ENCODE measurements around the gene PPM1E.
"Not testable (repeated sequence)": the region's sequence is repeated elsewhere in the genome, so short reads cannot be mapped to it uniquely, and the experiment has no call there.

PPM1E gene

DNA sequence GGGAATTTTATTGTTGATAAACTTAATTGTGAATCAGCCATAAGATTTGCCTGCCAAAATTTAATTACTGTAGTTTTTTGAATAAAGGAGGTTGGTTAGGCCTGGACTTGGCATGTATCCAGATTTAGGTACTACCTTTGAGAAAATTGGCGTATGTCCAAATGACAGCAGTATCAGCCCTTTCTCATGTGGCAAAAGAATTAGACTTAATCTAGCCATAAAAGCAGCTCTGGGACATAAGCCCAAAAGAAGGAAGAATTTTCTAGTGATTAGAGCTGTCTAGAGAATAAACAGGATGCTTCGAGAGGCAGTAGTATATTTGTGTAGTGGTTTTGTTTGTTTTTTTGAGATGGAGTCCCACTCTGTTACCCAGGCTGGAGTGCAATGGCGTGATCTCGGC lies 27.7 kb downstream of the PPM1E start:
- peak; percentile 22 for DNase-seq

DNA sequence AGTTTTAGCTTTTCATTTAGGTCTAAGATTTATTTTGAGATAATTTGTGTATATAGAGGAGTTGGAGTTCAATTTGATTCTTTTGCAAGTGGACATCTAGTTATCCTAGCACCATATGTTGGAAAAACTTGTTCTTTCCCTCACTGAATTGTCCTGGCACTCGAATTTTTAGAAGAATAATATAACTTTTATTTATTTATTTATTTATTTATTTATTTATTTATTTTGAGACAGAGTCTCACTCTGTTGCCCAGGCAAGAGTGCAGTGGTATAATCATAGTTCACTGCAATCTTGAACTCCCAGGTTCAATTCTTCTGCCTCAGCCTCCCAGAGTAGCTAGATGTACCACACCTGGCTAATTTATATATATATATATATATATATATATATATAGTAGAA lies 29.4 kb downstream of the PPM1E start:
- DNase-seq: no peak

DNA sequence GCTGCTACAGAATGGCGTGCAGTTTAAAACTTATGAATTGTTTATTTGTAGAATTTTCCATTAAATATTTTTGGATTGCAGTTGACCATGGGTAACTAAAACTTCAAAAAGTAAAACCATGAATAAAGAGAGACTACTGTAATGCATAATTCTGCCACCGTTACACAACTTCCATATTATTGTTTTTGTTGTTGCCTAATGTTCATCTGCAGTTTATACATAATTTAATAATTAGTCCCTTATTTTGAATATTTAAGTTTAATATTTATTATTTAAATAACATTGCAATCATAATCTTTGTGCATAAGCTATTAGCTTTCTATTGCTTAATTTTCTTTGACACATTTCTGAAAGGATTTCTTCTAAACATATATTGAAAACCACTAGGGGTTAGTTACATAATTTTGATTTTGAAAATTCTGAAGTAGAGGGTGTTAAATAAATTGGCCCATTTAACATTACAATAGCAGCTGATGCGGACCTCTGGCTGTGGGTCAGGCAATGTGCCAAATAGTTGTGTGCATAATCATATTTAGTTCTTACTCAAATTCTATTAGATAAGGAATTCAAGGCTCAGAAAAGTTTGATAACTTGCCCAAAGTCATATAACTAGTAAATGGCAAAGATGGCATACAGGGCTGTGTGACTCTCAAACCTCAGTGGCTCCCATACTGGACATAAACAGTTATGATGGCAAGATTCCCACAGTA lies 31.1 kb downstream of the PPM1E start:
- no peak for DNase-seq

DNA sequence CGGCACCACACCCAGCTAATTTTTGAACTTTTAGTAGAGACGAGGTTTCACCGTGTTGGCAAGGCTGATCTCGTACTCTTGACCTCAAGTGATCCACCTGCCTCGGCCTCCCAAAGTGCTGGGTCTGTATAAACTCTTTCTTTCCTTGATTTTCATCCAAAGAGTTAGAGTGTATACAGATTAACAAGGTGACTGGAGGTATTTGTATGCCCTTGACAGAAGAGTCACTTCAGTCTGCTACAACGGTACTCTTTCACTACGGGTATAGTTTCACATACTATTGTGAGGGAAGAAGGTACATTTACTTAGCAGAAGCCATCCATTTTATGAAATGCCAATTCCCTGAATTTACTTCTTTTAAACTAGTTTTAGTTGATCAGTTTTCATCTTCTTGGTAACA lies 32.5 kb downstream of the PPM1E start:
- DNase-seq: no peak

DNA sequence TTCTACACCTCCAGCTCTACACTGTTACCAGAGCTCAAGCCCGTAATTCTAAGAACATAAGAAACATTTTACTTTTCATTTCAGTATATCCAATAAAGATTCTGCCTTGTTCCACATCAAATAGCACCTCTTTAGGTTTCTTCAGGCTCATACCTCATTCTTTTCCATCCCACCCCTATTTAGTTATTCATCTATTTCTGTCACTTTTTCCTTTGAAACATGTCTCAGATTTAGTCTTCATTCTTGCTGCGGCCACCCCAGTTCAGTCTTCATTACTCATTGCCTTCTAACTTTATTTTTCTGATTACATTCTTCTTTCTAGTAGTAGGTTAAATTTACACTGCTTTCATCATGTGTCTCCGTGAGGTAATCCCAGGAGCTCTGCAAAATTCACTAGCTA lies 33.5 kb downstream of the PPM1E start:
- no peak for DNase-seq

DNA sequence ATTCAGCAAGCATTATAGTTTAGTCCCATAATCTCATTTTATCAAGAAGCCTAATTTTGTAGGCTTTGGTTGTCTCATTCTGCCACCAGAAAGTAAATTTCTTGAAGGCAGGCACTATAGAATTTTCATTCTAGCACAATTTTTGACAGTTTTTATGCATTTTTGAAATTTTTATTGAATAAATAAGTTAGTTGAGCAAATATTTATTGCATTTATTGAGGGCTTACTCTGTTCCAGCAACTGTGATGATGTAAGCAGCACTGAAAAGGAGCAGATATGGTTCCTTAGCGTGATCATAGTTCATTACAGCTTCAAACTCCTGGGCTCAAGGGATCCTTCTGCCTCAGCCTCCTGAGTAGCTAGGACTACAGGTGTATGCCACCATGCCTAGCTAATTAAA lies 34.2 kb downstream of the PPM1E start:
- no peak for DNase-seq

DNA sequence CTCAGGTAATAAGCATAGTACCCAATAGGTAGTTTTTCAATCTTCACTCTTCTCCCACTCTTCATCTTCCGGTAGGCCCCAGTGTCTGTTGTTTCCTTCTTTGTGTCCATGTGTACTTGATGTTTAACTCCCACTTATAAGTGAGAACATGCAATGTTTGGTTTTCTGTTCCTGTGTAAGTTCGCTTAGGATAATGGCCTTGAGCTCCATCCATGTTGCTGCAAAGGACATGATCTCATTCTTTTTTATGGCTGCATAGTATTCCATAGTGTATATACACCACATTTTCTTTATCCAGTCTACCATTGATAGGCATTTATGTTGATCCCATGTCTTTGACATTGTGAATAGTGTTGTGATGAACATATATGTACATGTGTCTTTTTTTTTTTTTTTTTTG lies 38.9 kb downstream of the PPM1E start:
- DNase-seq: not testable (repeated sequence)

DNA sequence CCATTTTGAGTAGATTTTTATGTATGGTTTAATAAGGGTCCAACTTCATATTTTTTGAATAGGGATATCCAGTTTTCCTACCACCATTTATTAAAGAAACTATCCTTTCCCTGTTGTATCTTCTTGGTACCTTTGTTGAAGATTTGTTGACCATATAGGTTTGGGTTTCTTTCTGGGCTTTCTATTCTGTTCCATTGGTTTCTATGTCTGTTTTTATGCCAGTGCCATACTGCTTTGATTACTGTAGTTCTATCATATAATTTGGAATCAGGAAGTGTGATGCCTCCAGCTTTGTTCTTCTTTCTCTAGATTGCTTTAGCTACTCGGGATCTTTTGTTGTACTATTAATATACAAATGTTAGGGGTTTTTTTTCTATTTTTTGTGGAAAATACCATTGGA lies 46.5 kb downstream of the PPM1E start:
- no peak for DNase-seq

DNA sequence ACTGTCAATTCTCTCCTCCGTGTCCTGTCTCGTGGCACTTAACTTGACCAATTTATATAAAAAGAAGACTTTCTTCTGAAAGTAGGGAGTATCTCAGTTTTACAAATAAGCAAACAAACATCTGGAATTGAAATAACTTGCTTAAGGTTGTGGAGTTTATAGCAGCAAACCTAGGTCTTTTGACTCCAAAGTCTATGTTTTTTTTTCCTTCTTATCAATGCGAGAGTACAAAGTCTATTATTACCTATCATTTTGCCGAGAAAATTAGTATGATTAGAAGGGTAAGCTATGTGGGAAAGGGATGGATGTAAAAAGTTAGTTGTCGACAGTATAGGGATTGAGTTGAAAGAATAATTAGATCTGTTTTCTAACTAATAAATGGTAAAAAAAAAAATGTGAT lies 50.4 kb downstream of the PPM1E start:
- no peak for DNase-seq

DNA sequence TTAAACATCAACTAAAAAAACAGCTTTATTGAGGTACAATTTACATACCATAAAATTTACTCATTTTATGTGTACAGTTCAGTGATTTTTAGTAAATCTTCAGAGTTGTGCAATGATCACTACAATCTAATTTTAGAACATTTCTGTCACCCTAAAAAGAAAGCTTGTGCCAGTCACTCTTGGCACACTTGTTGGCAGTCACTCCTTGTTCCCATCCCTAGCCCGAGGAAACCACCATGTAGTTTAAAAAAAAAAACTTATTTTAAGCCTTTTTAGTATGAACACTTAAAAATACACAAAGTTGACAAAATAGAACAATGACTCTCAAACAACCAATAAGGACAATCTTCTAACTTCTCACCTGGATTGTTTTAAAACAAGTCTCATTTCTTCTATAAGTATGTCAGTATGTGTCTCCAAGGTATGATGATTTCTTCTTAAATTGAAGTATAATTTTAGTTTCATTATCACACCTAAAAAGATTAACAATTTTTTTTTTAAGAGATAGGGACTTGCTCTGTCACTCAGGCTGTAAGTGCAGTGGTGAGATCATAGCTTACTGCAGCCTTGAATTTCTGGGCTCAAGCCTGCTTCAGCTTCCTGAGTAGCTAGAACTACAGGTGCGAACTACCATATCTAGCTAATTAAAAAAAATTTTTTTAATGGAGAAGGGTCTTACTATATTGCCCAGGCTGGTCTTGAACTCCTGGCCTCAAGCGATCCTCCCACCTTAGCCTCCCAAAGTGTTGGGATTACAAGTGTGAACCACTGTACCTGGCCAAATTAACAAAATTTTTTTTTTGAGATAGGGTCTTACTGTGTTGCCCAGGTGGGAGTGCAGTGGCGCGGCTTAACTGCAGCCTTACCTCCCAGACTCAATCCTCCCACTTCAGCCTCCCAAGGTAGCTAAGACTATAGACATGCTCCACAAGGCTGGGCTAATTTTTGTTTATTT lies 53.2 kb downstream of the PPM1E start:
- DNase-seq: no peak

DNA sequence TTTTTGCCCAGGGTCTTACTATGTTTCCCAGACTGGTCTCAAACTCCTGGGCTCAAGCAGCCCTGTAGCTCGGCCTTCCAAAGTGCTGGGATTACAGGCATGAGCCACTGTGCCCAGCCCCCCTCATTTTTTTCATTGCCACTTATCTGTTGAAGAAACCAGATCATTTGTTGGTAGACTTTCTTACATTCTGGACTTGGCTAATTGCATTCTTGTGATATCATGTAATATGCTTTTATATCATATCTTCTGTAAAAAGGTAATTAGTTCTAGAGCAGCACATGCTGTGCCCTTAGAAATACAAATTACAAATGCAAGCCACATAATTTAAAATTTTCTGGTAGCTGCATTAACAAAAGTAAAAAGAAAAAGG lies 53.9 kb downstream of the PPM1E start:
- no peak for DNase-seq

DNA sequence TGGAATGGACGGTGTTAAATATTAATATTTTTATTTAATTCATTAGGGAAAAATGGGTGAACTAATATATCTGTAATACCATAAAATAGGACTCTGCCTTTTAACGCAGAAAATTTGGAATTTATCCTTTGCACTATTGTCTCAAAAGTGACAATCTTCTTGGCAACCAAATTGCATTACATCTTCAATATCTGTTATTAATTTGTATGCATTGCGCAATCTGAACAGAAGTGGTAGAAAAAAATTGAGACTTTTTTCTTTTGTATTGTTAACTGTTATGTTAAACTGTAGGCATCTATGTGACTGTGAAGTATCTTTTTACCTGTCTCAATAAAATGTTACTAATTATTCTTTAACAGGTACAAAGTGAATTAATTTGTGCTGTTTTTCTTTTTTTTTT lies 55.6 kb downstream of the PPM1E start:
- no peak for DNase-seq

DNA sequence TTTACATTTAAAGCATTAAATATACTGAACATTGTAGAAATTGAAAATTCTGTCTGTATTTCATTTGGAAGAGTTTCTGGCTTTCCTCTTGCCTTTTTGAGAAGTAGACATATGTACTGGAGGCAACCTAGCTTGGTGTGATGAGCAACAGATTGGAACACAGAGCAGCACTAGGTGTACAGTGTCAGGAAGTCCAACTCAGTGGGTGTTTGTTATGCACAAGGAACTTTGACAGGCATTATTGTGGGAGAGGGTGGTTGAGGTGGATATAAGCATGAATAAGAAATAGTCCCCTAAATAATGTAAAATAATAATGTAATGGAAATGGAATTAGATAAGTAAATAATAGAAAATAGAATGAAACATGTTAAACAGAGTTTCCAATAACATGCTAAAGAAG lies 58.1 kb downstream of the PPM1E start:
- DNase-seq: no peak

DNA sequence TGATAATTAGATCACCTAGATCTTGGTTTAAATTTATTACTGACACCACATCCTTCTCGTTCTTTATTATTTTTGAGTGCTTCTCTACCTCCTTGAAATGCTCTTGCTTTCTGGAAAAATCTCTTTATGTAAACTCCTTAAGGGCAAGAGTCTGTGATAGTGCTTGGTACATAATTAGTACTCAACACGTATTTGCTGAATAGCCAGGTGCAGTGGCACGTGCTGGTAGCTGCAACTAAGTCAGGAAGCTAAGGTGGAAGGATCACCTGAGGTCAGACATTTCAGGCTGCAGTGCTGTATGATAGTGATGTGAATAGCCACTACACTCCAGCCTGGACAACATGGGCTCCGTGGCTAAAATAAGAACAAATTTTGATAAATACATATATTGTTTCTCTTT lies 63.0 kb downstream of the PPM1E start:
- no peak for DNase-seq

DNA sequence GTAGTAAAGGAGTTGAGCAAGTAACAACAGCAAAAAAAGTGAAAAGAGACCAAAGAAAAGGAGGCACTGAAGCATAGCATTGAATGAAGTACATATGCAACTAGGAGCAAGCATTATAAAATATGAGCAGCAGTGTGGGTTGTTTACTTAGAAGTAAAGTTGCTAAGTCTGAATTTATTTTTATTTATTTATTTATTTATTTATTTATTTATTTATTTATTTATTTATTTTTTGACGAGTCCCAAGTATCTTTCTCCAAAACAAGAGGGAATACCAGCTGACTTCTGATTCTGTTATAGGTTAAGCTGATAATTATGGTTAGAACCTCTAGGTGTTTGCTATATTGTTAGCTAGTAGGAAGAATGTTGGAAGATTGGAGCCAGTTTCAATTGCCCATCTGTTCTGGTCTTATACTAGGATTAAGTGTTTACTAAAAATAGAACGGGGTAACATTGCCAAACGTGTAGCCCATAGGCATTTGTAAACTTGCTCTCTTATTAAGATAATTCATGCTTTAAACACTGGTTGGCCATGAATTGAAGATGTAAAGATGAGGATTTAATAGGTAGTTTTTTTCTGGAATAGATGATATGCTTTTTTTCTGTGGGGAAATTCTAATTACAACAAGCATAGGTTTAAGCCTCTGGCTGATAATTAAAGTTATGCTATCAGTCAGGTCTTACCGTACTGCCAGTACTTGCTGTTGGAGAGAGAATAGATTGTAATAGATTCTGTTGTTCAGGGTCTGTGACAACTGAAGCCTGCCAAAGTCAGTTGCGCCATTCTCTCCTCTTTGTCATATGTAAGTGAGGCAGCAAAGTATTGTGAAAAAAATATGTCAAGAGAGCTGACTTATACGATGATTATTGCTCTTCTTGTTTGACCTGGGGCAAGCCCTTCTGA lies 66.7 kb downstream of the PPM1E start:
- DNase-seq: no peak

DNA sequence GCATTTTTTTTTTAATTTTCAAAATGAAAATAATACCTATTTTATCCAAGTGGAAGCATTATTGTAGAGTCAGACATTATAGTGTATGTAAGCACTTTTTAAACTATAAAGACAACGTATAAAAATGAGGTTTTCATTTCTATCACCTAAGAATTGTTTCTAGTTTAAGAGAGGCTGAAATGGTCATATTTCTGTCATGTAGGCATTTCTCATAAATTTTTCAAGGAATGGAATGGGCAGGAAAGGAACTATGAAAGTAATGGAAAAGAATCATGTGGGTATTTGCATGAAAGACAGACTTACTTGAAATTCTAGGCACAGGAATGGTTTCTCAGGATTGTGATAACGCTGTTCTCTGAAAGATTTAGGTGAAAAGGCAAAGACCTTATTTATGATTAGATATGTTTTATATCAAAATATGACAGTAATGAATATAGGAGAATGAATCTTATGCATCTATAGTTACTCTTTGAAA lies 67.4 kb downstream of the PPM1E start:
- no peak for DNase-seq

DNA sequence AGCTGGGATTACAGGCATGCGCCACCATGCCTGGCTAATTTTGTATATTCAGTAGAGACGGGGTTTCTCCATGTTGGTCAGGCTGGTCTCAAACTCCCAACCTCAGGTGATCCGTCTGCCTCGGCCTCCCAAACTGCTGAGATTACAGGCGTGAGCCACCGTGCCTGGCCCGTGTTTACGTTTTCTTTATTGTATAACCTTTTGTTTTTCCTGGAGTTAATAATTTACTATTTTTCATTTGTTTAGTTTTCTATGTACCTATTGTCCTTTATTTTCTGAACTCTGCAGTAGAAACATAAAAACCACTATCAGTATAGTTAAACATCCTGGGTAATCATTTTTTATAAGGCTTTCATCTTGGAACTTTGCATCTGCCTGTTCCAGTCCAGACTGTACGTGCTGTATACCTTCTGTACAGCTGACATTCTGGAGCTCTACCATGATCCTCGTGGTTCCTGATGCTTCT lies 73.6 kb downstream of the PPM1E start:
- DNase-seq: no peak

DNA sequence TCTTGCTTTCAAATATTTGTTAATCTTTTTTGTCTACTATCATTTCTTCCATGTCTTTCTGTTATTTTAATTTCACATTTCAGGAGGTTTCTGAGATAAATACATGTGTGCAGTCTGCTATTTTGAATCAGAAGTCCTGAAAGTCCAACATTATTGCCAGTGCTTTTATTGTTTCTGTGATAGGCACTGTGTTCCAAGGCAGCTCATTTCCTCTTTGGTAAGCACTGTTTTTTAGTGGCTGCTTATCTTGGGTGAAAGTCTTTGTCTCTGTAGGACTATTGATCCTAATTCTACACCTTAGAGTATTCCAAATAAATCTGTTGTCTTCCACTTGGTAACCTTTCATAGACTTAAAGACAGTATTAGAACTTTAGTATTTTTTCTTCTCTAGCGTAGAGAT lies 76.1 kb downstream of the PPM1E start:
- no peak for DNase-seq

DNA sequence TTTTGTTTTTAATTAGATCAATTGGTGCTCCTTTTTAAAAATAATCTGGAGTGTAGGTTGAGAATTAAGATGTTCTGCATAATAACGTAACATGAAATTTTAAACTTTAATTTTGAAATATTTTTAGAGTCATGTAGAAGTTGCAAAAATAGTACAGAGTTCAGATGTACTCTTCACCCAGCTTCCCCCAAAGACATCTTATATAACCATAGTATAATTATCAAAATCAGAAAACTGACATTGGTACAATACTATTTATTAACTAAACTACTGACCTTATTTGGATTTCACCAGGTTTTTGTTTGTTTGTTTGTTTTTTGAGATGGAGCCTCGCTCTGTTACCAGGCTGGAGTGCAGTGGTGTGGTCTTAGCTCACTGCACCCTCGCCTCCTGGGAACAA lies 76.9 kb downstream of the PPM1E start:
- no peak for DNase-seq

DNA sequence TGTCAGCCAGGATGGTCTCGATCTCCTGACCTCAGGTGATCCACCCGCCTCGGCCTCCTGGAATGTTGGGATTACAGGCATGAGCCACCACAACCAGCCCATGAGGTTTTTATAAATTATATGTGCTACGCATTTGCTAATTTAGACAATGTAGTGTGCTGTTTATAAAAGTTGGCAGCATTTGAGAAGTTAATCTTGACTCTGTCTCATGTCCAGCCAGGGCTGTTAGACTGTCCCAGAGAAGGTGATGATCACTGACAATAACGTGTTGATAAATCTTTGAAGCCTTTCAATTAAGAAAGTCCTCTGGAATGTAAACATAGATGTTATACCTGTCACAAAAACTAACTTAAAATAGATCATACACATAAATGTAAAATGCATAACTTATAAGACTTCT lies 82.0 kb downstream of the PPM1E start:
- DNase-seq: no peak

DNA sequence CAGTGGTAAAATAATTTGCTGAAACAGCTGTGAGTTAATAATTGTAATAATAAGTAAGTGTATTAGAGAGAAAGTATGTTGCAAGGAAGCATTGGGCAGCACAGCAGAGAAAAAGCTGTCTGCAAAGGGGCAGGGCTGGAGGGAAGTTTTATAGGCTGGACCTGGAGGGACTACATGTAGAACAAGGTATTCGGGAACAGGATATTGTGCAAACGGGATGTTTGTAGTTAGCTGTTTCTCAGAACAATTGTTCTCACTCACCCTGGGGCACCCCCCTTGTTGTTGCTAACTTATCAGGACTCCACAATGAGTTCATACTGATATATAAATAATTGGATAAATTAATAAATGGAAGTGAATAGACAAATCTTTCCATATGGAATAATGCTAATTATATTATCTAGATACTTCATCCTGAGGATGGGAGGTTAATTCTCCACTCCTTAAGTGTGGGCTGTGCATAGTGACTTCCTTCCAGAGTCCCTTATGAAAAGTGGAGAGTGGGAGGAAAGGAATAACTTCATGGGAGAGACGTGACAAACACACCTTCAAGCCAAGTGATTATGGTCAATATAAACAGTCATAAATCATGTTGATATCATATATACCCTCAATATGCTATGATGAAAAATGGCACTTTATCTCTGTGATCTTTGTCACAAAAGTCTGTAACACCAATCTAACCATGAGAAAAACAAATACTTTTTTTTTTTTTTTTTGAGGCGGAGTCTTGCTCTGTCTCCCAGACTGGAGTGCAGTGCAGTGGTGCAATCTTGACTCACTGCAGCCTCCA lies 85.4 kb downstream of the PPM1E start:
- DNase-seq: no peak

DNA sequence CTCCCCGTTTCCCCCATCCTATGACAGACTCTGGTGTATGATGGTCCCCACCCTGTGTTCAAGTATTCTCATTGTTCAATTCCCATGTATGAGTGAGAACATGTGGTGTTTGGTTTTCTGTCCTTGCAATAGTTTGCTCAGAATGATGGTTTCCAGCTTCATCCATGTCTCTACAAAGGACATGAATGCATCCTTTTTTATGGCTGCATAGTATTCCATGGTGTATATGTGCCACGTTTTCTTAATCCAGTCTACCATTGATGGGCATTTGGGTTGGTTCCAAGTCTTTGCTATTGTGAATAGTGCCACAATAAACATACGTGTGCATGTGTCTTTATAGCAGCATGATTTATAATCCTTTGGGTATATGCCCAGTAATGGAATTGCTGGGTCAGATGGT lies 90.8 kb downstream of the PPM1E start:
- not testable (repeated sequence) for DNase-seq

Data from SHP77 treated with DMSO at 0.1 percent for 48 hours (cell line).